Measurements from ENCODE around the gene KBTBD12. TPM values are rescaled to one million over a fixed set of nuclear protein-coding genes. Genes with fewer than 3 reads are reported as not detected.
A peak's percentile ranks its signal among the peaks of the same experiment; 100 is the strongest.

The KBTBD12 gene
- total and polyA plus RNA-seq, 2 experiments from 2014 or later: not detected

DNA sequence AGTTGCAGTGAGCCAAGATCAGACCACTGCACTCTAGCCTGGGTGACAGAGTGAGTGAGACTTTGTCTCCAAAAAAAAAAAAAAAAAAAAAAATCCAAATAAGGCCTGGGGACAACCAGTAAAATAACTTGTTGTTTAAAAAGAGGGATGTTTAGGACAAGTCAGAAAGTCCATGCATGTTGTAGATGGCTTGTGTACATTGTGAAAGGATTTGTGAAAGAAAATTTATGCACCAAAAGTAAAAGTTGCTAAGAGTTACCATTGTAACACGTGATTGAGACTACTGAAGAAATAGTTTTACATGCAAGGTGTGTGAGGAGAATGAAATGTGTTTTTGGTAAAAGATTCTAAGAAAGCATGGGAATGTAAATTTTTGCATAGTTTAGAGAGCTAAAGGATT lies 101.5 kb downstream of the KBTBD12 start:
- TF ChIP-seq EZH2 (IDR thresholded peaks at IDR 0.05; ENCODE audit: insufficient read depth, poor library complexity, severe bottlenecking): no peak
- no peak for TF ChIP-seq EZH2phosphoT487 (IDR thresholded peaks at IDR 0.05; ENCODE audit: insufficient read depth, low read depth)
- in situ Hi-C loops (cut with MboI): no loop called here
- 16 to 27% methylated on average over 1 of the region's 1 CpG for WGBS, 2 experiments (ENCODE audit: low coverage in 1 of 2, low lambda C conversion rate in 2 of 2, missing lambda C conversion rate in 2 of 2)

DNA sequence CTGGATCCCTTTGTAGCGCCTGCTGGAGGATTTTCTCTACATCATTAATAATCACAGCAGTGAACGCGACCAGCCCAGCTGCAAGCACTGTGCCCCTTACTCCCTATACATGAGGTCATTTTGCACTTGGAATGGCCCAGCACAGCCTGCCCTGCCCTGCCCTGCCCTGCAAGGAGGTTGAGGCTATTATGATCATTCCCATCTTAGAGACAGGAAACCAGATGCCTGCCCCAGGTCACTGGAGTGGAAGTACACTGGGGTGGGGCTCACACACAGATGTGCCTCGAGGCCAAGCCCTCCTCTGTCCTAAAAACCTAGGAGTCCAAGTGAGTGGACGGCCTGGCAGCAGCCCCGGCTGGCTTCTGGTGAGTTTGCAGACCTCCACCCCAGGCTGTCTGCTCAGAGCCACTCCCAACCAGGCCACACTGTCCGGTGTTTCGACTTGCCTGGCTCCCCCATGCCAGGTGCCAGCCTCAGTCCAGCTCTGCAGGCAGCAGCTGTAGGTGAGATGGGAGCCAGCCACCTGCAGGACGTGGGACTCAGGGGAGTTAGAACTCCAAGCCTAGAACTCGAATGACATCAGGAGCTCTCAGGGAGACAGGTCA lies 106.8 kb downstream of the KBTBD12 start:
- no peaks in the 10 kb centered on the region for H3K4me1 ChIP-seq (ENCODE audit: insufficient read depth)
- no peaks in the 10 kb centered on the region for H4K20me1 ChIP-seq (ENCODE audit: insufficient read depth)
- no peak overlapping the region for H3K4me2 ChIP-seq (ENCODE audit: unreplicated experiment)
- no peak overlapping the region for H2AFZ ChIP-seq
- TF ChIP-seq EZH2phosphoT487 (IDR thresholded peaks at IDR 0.05; ENCODE audit: insufficient read depth, low read depth): no peak
- no peak for TF ChIP-seq EZH2 (IDR thresholded peaks at IDR 0.05; ENCODE audit: insufficient read depth, poor library complexity, severe bottlenecking)
- in situ Hi-C loops (cut with MboI): no loop called here
- H3K27me3 ChIP-seq (replicated peaks; ENCODE audit: insufficient read depth): peaks cover 30% of the 10 kb centered on the region
- H3K9me3 ChIP-seq (ENCODE audit: low read depth): no peaks in the 10 kb centered on the region
- H3F3A ChIP-seq (ENCODE audit: insufficient read depth): no peaks in the 10 kb centered on the region
- no peak overlapping the region for H3K9ac ChIP-seq
- no peak overlapping the region for H3K27ac ChIP-seq
- no peaks in the 10 kb centered on the region for H3K9me2 ChIP-seq (ENCODE audit: insufficient read depth)
- no peaks in the 10 kb centered on the region for H3K36me3 ChIP-seq (ENCODE audit: low read depth)
- no peak for DNase-seq
- WGBS, 2 experiments (ENCODE audit: low coverage in 1 of 2, low lambda C conversion rate in 2 of 2, missing lambda C conversion rate in 2 of 2): 60 to 66% methylated on average over 10 of the region's 10 CpGs
- H3K79me2 ChIP-seq (ENCODE audit: insufficient read depth): no peaks in the 10 kb centered on the region
- no peak overlapping the region for H3K4me3 ChIP-seq

More for the DNA sequence above, 101.5 kb downstream of the KBTBD12 start:
- no peak for DNase-seq
- H3K9ac ChIP-seq: no peak overlapping the region
- H3K27me3 ChIP-seq (replicated peaks; ENCODE audit: insufficient read depth): peaks cover 3% of the 10 kb centered on the region; the same call in 1 of the 2 replicates
- H3K9me2 ChIP-seq (ENCODE audit: insufficient read depth): no peaks in the 10 kb centered on the region
- no peak overlapping the region for H3K27ac ChIP-seq
- no peak overlapping the region for H2AFZ ChIP-seq
- H3K79me2 ChIP-seq (ENCODE audit: insufficient read depth): no peaks in the 10 kb centered on the region
- no peaks in the 10 kb centered on the region for H3K9me3 ChIP-seq (ENCODE audit: low read depth)
- H3K4me2 ChIP-seq (ENCODE audit: unreplicated experiment): no peak overlapping the region
- no peaks in the 10 kb centered on the region for H3K36me3 ChIP-seq (ENCODE audit: low read depth)
- H3F3A ChIP-seq (ENCODE audit: insufficient read depth): no peaks in the 10 kb centered on the region
- H4K20me1 ChIP-seq (ENCODE audit: insufficient read depth): no peaks in the 10 kb centered on the region
- H3K4me3 ChIP-seq: no peak overlapping the region
- H3K4me1 ChIP-seq (ENCODE audit: insufficient read depth): 0 out of 2 replicates have a peak, but pooled peaks cover under 1% of the 10 kb centered on the region

DNA sequence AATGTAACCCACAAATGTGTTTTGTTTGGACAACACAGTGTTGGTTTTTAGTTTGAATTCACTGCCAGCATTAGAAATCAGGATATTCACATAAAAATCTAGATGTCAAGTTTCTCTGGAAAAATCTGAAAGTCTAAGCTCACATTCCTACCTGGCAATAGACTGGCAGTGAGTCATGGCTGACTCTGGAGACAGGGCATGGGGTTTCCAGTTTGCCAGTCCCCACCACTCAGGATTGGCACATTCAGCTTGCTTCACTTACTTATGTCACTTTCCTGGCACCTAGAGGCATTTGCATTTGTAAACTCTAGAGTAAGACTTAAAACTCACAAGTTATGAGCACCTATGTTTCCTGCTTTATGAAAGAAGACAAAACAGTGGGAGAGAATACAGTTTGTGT lies 118.1 kb downstream of the KBTBD12 start:
- Histone ChIP-seq H3F3A (ENCODE audit: insufficient read depth) (no peaks in the 10 kb centered on the region), H3K9me3 (ENCODE audit: low read depth) (no peaks in the 10 kb centered on the region), H3K4me1 (ENCODE audit: insufficient read depth) (no peaks in the 10 kb centered on the region), H3K4me3 (no peak overlapping the region), H4K20me1 (ENCODE audit: insufficient read depth) (no peaks in the 10 kb centered on the region), H3K9ac (no peak overlapping the region), H3K79me2 (ENCODE audit: insufficient read depth) (no peaks in the 10 kb centered on the region), H3K27me3 (replicated peaks; ENCODE audit: insufficient read depth) (peaks cover 4% of the 10 kb centered on the region; the same call in 1 of the 2 replicates), H2AFZ (no peak overlapping the region), H3K27ac (no peak overlapping the region), H3K9me2 (ENCODE audit: insufficient read depth) (no peaks in the 10 kb centered on the region), H3K4me2 (ENCODE audit: unreplicated experiment) (no peak overlapping the region), H3K36me3 (ENCODE audit: low read depth) (no peaks in the 10 kb centered on the region)
- in situ Hi-C loops (cut with MboI): no loop called here
- TF ChIP-seq EZH2 (IDR thresholded peaks at IDR 0.05; ENCODE audit: insufficient read depth, poor library complexity, severe bottlenecking) (no peak), EZH2phosphoT487 (IDR thresholded peaks at IDR 0.05; ENCODE audit: insufficient read depth, low read depth) (no peak)
- DNase-seq: peak; percentile 34

DNA sequence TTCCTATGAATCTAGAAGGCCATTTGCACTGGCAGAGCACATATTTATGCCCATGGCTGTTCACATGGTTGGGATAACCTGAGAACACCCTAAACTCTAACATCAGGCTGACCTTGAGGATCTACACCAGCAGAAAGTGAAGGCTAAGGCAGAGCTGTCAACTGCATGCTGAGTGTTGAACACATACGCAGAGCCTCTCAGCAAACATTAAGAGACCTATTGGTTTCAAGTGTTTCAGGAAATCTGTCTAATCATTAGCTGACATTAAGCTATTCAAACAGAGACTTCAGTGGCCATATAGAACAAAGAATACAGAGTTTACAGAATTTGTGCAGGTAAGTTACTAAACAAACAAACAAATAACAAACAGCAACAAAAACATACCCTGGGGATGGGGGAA lies 121.1 kb downstream of the KBTBD12 start:
- Histone ChIP-seq H3K36me3 (ENCODE audit: low read depth) (no peaks in the 10 kb centered on the region), H3K9me3 (ENCODE audit: low read depth) (no peaks in the 10 kb centered on the region), H3K4me3 (no peak overlapping the region), H3K9ac (no peak overlapping the region), H3K27ac (no peak overlapping the region), H3K79me2 (ENCODE audit: insufficient read depth) (no peaks in the 10 kb centered on the region), H3K4me2 (ENCODE audit: unreplicated experiment) (no peak overlapping the region), H3K4me1 (ENCODE audit: insufficient read depth) (no peaks in the 10 kb centered on the region), H3K27me3 (replicated peaks; ENCODE audit: insufficient read depth) (no peaks in the 10 kb centered on the region), H3F3A (ENCODE audit: insufficient read depth) (0 out of 2 replicates have a peak, but pooled peaks cover 4% of the 10 kb centered on the region), H3K9me2 (ENCODE audit: insufficient read depth) (no peaks in the 10 kb centered on the region), H2AFZ (no peak overlapping the region), H4K20me1 (ENCODE audit: insufficient read depth) (no peaks in the 10 kb centered on the region)
- 50 to 83% methylated on average over 1 of the region's 1 CpG for WGBS, 2 experiments (ENCODE audit: low coverage in 1 of 2, low lambda C conversion rate in 2 of 2, missing lambda C conversion rate in 2 of 2)
- in situ Hi-C loops (cut with MboI): no loop called here
- TF ChIP-seq EZH2 (IDR thresholded peaks at IDR 0.05; ENCODE audit: insufficient read depth, poor library complexity, severe bottlenecking) (no peak), EZH2phosphoT487 (IDR thresholded peaks at IDR 0.05; ENCODE audit: insufficient read depth, low read depth) (no peak)
- DNase-seq: no peak

Small RNA genes within 50 kb of the gene (small RNA-seq; reads per million reads assigned to genes)
- not detected for gene RNA5SP139 (ENCODE audit: low read depth, low replicate concordance)

Other genes with a start within 250 kb of the KBTBD12 start
- gene ABTB1, start 242.3 kb upstream of the KBTBD12 start, total RNA-seq (2014; rRNA removed; shearing (Covaris generic)): 7.8 and 8.9 TPM in 2 replicates
- 20.4 and 20.9 TPM in 2 replicates for gene ABTB1, start 242.3 kb upstream of the KBTBD12 start, polyA plus RNA-seq (2016; fragmentation: Nextera tagmentation; extraction: Ambion mirVana)
- gene MGLL, start 92.7 kb upstream of the KBTBD12 start, total RNA-seq (2014; rRNA removed; shearing (Covaris generic)): 58.7 and 59.2 TPM in 2 replicates
- 184 and 194 TPM in 2 replicates for gene MGLL, start 92.7 kb upstream of the KBTBD12 start, polyA plus RNA-seq (2016; fragmentation: Nextera tagmentation; extraction: Ambion mirVana)
- 477 and 510 TPM in 2 replicates for gene SEC61A1, start 137.2 kb downstream of the KBTBD12 start, total RNA-seq (2014; rRNA removed; shearing (Covaris generic))
- gene SEC61A1, start 137.2 kb downstream of the KBTBD12 start, polyA plus RNA-seq (2016; fragmentation: Nextera tagmentation; extraction: Ambion mirVana): 362 and 387 TPM in 2 replicates
- 45.0 and 62.0 TPM in 2 replicates for gene RUVBL1, start 208.6 kb downstream of the KBTBD12 start, total RNA-seq (2014; rRNA removed; shearing (Covaris generic))
- 54.4 and 59.1 TPM in 2 replicates for gene RUVBL1, start 208.6 kb downstream of the KBTBD12 start, polyA plus RNA-seq (2016; fragmentation: Nextera tagmentation; extraction: Ambion mirVana)
- gene EEFSEC, start 238.2 kb downstream of the KBTBD12 start, total RNA-seq (2014; rRNA removed; shearing (Covaris generic)): 3.7 and 4.9 TPM in 2 replicates
- 16.8 and 18.7 TPM in 2 replicates for gene EEFSEC, start 238.2 kb downstream of the KBTBD12 start, polyA plus RNA-seq (2016; fragmentation: Nextera tagmentation; extraction: Ambion mirVana)

Data from GM23248 (cell line).